Neural cell (in vitro differentiated cells): ENCODE results near the gene HLA-F. TPM values are rescaled to one million over a fixed set of nuclear protein-coding genes. Genes with fewer than 3 reads are reported as not detected.

Source experiments
- H2AFZ ChIP-seq: fragments of 200-600, 300-800 bp; sonication (generic), shearing (Covaris generic); 2 replicates; pipeline ENCODE4 v1.6.0; 2014; ENCODE audit warnings: low read depth, mild to moderate bottlenecking, antibody characterized with exemption, low read length, moderate library complexity
- H3F3A ChIP-seq: fragments of 200-600 bp; shearing (Covaris generic); 2 replicates; pipeline ENCODE4 v1.6.1; 2016; ENCODE audit warnings: mild to moderate bottlenecking, moderate library complexity, mixed read lengths, antibody characterized with exemption, low read length; ENCODE audit not compliant: insufficient read depth, poor library complexity, severe bottlenecking
- H3K27ac ChIP-seq: fragments of 200-600, 300-800 bp; sonication (generic), shearing (Covaris generic); 2 replicates; pipeline ENCODE4 v1.5.1; 2014; ENCODE audit warnings: mild to moderate bottlenecking, low read length, moderate library complexity
- H3K27me3 ChIP-seq: fragments of 300-800, 200-600 bp; sonication (generic), shearing (Covaris generic); 2 replicates; pipeline ENCODE4 v1.6.0; 2014; ENCODE audit warnings: mild to moderate bottlenecking, low read depth, low read length, moderate library complexity; ENCODE audit not compliant: insufficient read depth
- H3K36me3 ChIP-seq: fragments of 300-800, 200-600 bp; sonication (generic), shearing (Covaris generic); 2 replicates; pipeline ENCODE4 v1.5.1; 2014; ENCODE audit warnings: mild to moderate bottlenecking, antibody characterized with exemption, low read length, moderate library complexity; ENCODE audit not compliant: insufficient read depth
- H3K4me2 ChIP-seq: fragments of 300-800, 200-600 bp; sonication (generic), shearing (Covaris generic); 2 replicates; pipeline ENCODE4 v1.6.0; 2014; ENCODE audit warnings: mild to moderate bottlenecking, low read length
- H3K4me3 ChIP-seq: fragments of 300-800, 200-600 bp; sonication (generic), shearing (Covaris generic); 2 replicates; pipeline ENCODE4 v1.5.1; 2014; ENCODE audit warnings: mild to moderate bottlenecking, low read length, moderate library complexity
- H3K79me2 ChIP-seq: fragments of 200-600 bp; shearing (Covaris generic); replicated peaks from 2 replicates; pipeline ENCODE4 v1.6.0; 2014; ENCODE audit warnings: mild to moderate bottlenecking, low read length, moderate library complexity; ENCODE audit not compliant: insufficient read depth
- H3K9ac ChIP-seq: fragments of 300-800, 200-600 bp; sonication (generic), shearing (Covaris generic); 2 replicates; pipeline ENCODE4 v1.6.1; 2016; ENCODE audit warnings: mild to moderate bottlenecking, low read length, mixed read lengths
- H3K9me2 ChIP-seq: fragments of 200-600 bp; shearing (Covaris generic); 2 replicates; pipeline ENCODE4 v1.6.1; 2016; ENCODE audit warnings: mild to moderate bottlenecking, low read length, mixed read lengths; ENCODE audit not compliant: insufficient read depth
- H3K9me3 ChIP-seq: fragments of 200-600, 300-800 bp; sonication (generic), shearing (Covaris generic); 2 replicates; pipeline ENCODE4 v1.6.1; 2016; ENCODE audit warnings: mild to moderate bottlenecking, mixed run types, low read length, moderate library complexity, mixed read lengths
- H4K20me1 ChIP-seq: fragments of 200-600 bp; shearing (Covaris generic); 2 replicates; pipeline ENCODE4 v1.6.1; 2016; ENCODE audit warnings: mild to moderate bottlenecking, mixed run types; ENCODE audit not compliant: insufficient read depth
- EP300 ChIP-seq: fragments of 450-650 bp; conservative IDR thresholded peaks from 2 replicates; pipeline ENCODE4 v1.6.1; 2014; ENCODE audit warnings: antibody characterized with exemption, mild to moderate bottlenecking, moderate library complexity; ENCODE audit not compliant: poor library complexity, severe bottlenecking
- EZH2 ChIP-seq: fragments of 200-600, 300-800 bp; shearing (Covaris generic), sonication (generic); IDR thresholded peaks from 2 replicates; pipeline ENCODE4 v1.6.1; 2014; ENCODE audit warnings: antibody characterized with exemption, low read length, borderline replicate concordance, mild to moderate bottlenecking; ENCODE audit not compliant: insufficient read depth, poor library complexity, severe bottlenecking
- MXI1 ChIP-seq: fragments of 450-650 bp; conservative IDR thresholded peaks from 2 replicates; pipeline ENCODE4 v1.6.1; 2014; ENCODE audit warnings: antibody characterized with exemption, mild to moderate bottlenecking; ENCODE audit not compliant: poor library complexity, severe bottlenecking
- POLR2AphosphoS5 ChIP-seq: IDR thresholded peaks from 2 replicates; pipeline ENCODE4 v1.6.1; 2012
- RAD21 ChIP-seq: fragments of 450-650 bp; conservative IDR thresholded peaks from 2 replicates; pipeline ENCODE4 v1.6.1; 2014; ENCODE audit warnings: antibody characterized with exemption, mild to moderate bottlenecking, moderate library complexity
- SMC3 ChIP-seq: fragments of 450-650 bp; conservative IDR thresholded peaks from 2 replicates; pipeline ENCODE4 v1.6.1; 2014; ENCODE audit warnings: antibody characterized with exemption, mild to moderate bottlenecking, moderate library complexity; ENCODE audit not compliant: poor library complexity
- TAF1 ChIP-seq: IDR thresholded peaks from 2 replicates; pipeline ENCODE4 v1.6.1; 2012; ENCODE audit warnings: low read depth
- polyA plus RNA-seq: library from polyadenylated mRNA; depleted of rRNA; stranded (reverse); fragments of >200 nt; gene quantifications from 2 replicates; pipeline ENCODE4 v1.2.3, GENCODE V29; 2014
- TF ChIP-seq, protein P1 (sequence below): fragments of 450-650 bp; IDR thresholded peaks from 2 replicates; pipeline ENCODE4 v1.5.1; 2014; ENCODE audit warnings: antibody characterized with exemption, mild to moderate bottlenecking, moderate library complexity; ENCODE audit not compliant: poor library complexity, severe bottlenecking
- TF ChIP-seq, protein P2 (sequence below): IDR thresholded peaks from 2 replicates; pipeline ENCODE4 v1.6.1; 2012; ENCODE audit warnings: borderline replicate concordance

The HLA-F gene
- polyA plus RNA-seq, 1 donor from 2014 or later: not detected

DNA sequence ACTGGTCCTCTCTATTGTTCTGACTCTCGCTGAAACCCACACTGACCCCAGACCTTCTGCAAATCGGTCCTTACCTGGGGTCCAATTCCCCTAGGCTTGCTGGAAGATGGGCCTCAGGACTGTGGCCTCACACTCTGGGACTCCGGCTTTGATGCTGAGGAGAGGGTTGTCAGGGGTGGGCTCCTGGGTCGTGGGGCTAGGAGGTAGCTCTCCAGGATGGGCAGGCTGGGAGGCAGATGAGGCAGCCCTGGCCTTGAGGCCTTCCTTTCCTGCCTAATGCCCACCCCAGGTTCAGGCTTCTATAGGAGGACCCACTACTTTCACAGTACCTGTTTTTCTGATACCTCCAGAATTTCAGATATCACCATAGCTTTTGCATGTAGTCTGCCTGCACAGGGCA lies 21.4 kb downstream of the HLA-F start:
- peaks cover 38% of the 10 kb centered on the region for H3K27me3 ChIP-seq
- no peaks in the 10 kb centered on the region for H4K20me1 ChIP-seq
- H3K9me2 ChIP-seq: no peaks in the 10 kb centered on the region
- H3K4me2 ChIP-seq: no peak overlapping the region
- no peaks in the 10 kb centered on the region for H3K36me3 ChIP-seq
- H3K9ac ChIP-seq: no peak overlapping the region
- H3K9me3 ChIP-seq: no peaks in the 10 kb centered on the region
- no peak overlapping the region for H3K4me3 ChIP-seq
- TF ChIP-seq TAF1 (no peak), SMC3 (no peak), EZH2 (no peak), POLR2AphosphoS5 (no peak), MXI1 (no peak), EP300 (no peak), RAD21 (no peak)
- TF ChIP-seq, protein P1, sequence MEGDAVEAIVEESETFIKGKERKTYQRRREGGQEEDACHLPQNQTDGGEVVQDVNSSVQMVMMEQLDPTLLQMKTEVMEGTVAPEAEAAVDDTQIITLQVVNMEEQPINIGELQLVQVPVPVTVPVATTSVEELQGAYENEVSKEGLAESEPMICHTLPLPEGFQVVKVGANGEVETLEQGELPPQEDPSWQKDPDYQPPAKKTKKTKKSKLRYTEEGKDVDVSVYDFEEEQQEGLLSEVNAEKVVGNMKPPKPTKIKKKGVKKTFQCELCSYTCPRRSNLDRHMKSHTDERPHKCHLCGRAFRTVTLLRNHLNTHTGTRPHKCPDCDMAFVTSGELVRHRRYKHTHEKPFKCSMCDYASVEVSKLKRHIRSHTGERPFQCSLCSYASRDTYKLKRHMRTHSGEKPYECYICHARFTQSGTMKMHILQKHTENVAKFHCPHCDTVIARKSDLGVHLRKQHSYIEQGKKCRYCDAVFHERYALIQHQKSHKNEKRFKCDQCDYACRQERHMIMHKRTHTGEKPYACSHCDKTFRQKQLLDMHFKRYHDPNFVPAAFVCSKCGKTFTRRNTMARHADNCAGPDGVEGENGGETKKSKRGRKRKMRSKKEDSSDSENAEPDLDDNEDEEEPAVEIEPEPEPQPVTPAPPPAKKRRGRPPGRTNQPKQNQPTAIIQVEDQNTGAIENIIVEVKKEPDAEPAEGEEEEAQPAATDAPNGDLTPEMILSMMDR: no peak
- TF ChIP-seq, protein P2, sequence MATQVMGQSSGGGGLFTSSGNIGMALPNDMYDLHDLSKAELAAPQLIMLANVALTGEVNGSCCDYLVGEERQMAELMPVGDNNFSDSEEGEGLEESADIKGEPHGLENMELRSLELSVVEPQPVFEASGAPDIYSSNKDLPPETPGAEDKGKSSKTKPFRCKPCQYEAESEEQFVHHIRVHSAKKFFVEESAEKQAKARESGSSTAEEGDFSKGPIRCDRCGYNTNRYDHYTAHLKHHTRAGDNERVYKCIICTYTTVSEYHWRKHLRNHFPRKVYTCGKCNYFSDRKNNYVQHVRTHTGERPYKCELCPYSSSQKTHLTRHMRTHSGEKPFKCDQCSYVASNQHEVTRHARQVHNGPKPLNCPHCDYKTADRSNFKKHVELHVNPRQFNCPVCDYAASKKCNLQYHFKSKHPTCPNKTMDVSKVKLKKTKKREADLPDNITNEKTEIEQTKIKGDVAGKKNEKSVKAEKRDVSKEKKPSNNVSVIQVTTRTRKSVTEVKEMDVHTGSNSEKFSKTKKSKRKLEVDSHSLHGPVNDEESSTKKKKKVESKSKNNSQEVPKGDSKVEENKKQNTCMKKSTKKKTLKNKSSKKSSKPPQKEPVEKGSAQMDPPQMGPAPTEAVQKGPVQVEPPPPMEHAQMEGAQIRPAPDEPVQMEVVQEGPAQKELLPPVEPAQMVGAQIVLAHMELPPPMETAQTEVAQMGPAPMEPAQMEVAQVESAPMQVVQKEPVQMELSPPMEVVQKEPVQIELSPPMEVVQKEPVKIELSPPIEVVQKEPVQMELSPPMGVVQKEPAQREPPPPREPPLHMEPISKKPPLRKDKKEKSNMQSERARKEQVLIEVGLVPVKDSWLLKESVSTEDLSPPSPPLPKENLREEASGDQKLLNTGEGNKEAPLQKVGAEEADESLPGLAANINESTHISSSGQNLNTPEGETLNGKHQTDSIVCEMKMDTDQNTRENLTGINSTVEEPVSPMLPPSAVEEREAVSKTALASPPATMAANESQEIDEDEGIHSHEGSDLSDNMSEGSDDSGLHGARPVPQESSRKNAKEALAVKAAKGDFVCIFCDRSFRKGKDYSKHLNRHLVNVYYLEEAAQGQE: no peak
- no peaks in the 10 kb centered on the region for H3F3A ChIP-seq
- H3K27ac ChIP-seq: no peak overlapping the region
- no peak overlapping the region for H2AFZ ChIP-seq
- H3K79me2 ChIP-seq: no peaks in the 10 kb centered on the region

GRCh38 chr6:29745386-29745785 lies 22.2 kb downstream of the HLA-F start:
- Histone ChIP-seq H3K27me3 (peaks cover 46% of the 10 kb centered on the region), H3K79me2 (no peaks in the 10 kb centered on the region), H3K4me3 (no peak overlapping the region), H4K20me1 (no peaks in the 10 kb centered on the region), H3K36me3 (no peaks in the 10 kb centered on the region), H3F3A (no peaks in the 10 kb centered on the region), H3K4me2 (no peak overlapping the region), H3K9me3 (no peaks in the 10 kb centered on the region), H3K9me2 (no peaks in the 10 kb centered on the region), H3K9ac (no peak overlapping the region), H3K27ac (no peak overlapping the region), H2AFZ (no peak overlapping the region)
- TF ChIP-seq EP300: no peak
- TF ChIP-seq EZH2: no peak
- TF ChIP-seq, protein P2: no peak
- TF ChIP-seq SMC3: no peak
- no peak for TF ChIP-seq POLR2AphosphoS5
